Stimulated activated naive CD8-positive, alpha-beta T cell treated with anti-CD3 and anti-CD28 coated beads, Interleukin-15, Interleukin-2, amounts not matched to agents 100 U/mL and 50 U/mL, for 24 hours (primary cell): ENCODE measurements around the gene GAMT.
"Not testable (repeated sequence)": the region's sequence is repeated elsewhere in the genome, so short reads cannot be mapped to it uniquely, and the experiment has no call there.

Experiments used
- ATAC-seq: fragments of 150-1000 bp; cut with Tn5 transposase; one replicate; pipeline ENCODE4 v1.10.0; 2021
- DNase-seq: peaks from one replicate; pipeline ENCODE4 v3.0.0; 2021

GAMT gene

DNA sequence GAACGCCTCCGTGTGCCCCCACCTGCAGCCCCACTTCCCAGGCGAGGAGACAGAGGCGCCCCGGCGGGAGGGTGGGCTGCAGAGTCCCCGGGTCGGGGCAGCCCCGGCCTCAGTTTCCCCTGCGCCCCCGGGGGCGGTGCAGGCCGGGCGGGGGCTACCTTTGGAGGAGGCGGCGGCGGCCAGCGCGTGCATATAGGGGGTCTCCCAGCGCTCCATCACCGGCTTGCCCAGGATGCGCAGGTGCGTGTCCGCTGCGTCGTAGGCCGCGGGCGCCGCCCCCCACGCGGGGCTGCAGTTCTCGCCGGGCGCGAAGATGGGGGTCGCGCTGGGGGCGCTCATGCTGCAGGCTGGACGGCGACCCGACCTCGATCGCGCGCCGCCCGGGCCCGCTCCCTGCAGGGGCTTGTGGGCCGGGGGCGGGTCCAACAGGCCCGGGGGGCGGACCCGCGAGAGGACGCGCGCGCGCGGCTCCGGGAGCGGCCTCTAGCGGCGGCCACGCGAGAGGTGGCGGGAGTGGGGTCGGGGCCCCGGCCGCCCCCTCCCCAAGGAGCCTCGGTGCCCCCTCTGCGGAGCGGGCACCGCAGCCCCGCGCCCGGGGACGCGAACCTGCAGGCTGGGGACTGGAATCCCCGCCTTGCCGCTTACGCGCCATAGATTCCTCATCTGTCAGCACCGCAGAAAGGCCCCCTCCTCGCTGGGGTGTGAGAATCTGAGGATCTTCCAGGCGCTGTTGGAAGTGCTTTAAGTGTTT lies at the start of gene GAMT:
TSS of gene GAMT (minus strand) at position 405 of the 751 bp plus-strand sequence. CDS start at position 339, 66 bp downstream.
- DNase-seq: peak; percentile 70
- peak; percentile 65 for ATAC-seq

- no peak for ATAC-seq
- peak; percentile 56 for DNase-seq
Measured at GRCh38 chr19:1449467-1450442, 48.4 kb upstream of the GAMT start, which contains the start of gene APC2. TSS of gene APC2 (plus strand) at chr19:1450121. CDS start at chr19:1453002, 2,881 bp downstream.

GRCh38 chr19:1447944-1448343 lies 46.6 kb upstream of the GAMT start:
- ATAC-seq (no peak), DNase-seq (no peak)

- ATAC-seq: no peak
- DNase-seq: no peak
Measured at GRCh38 chr19:1447504-1447903, 46.2 kb upstream of the GAMT start.

DNA sequence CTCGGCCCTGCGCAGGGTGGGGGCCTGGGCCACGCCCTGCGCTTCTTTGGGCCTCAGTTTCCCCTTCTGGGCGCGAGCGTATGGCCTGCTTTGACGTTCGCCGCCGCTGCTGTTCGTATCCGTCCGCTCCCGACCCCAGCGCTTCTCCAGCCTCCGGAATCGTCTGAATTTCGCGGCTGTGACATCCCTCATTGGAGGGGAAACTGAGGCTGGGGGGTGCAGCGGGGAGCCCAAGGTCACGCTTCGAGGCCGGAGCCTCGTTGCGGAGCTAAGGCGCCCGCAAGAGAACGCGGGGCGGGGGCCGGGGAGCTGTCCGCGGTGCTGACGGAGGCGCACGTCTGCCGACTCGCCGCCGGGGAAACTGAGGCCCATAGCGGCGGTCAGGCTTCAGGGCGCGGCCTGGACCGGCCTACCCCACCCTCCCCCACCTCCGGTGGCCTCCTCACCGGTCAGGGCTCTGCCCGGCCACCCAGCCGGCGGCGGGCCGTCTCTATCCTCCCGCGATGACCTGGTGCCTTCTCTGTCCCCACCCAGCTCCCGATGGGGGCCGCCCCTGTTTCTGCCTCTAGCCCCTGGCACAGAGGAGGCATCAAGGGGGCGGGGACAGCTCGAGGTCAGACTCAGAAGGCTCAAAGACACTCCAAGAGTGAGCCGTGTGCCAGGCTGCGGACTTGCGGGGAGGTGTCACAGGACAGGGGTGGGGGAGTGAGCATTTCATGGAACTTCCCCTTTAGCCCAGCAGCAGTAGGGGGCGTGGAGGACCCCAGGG lies 45.6 kb upstream of the GAMT start:
- no peak for ATAC-seq
- DNase-seq: peak; percentile 41

DNA sequence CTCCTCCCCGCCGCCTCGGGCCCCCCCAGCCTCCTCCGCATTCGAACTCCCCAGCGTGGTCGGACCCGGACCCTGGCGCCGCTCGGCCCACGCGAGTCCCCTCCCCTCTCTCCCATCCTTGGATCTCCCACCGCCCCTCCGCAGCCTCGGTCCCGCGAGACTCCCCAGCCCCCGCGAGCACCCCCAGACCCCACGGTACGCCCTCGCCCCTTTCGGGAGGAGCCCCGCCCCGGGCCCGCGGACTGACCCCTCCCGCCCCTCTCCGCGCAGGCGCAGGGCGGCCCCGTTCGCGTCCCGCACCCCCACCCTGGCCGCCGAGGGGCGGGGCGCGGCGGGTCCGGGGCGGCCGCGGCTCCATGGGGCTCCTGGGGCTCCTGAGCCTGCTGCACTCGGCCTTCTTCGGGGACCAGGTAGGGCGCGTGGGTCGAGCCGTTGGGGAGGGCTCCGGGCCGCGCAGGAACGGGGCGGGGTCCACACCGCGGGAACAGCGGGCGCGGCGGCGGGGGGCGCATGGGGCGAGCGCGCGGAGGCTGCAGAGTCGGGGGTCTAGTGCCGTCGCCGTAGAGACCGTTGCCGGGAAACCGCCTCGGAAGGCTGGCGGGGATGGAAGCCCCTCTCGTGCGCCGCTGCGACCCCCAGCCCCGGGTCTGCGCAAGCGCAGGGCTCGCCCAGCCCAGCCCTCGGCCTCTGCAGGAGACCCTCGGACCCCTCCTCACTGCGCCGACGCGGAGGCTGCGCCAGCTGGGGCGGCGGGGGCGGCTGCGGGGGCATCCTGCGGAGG lies 44.8 kb upstream of the GAMT start:
- no peak for ATAC-seq
- DNase-seq: peak; percentile 34

DNA sequence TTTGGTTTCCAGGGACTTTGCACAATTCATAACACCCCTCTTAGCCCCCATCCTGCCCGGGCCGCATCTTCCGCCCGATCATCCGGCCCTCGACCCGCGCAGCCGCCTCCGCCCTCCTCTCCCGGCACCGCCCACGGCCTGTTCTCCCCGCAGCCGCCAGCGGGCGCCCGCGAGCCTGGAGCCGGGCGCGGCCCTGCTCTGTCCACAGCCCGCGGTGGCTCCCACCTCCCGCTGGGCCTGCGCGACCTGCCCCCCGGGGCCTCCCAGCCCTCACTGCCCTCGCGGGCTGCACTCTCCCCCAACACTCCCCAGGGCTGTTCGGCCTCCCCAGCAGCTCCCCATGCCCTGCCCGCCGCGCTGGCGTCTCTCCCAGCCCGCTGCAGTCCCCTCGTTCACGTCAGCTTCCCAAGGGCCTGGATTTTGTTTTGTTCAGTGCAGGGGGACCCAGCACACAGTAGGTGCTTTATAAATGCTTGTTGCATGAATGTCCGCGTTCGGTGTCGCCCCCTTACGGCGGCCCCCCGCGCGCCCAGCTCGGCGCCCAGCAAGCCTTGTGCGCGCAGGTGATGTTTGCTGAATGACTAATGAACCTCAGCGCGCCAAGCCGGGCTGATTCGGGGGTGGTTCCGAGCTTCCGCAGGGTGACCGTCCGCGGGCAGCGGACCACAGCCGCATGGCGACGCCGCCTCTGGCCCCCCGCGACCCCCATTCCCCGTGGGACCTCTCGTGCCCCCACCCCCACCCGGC lies 44.0 kb upstream of the GAMT start:
- ATAC-seq (peak; percentile 74), DNase-seq (peak; percentile 89)

GRCh38 chr19:1441677-1442438 lies 40.5 kb upstream of the GAMT start:
- no peak for ATAC-seq
- DNase-seq: no peak

GRCh38 chr19:1441022-1441426 lies 39.7 kb upstream of the GAMT start:
- DNase-seq (no peak), ATAC-seq (no peak)

DNA sequence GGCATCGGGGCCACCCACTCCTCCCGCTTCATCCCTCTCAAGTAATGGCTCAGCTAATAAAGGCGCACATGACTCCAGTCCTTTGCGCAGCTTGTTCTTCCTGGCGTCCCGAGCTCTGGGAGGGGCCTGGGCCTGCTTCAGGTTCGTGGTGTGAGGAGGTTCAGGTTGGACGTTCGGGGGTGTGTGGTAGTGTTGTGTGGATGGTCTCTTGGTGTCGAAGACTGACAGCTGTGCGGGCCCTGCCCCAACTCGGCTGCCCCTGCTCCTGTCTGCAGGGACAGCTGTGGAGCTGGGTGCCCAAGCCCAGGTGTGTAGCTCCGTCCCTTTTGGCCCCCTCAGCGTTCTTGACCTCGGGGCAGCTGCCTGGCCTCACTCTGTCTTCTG lies 39.1 kb upstream of the GAMT start:
- no peak for ATAC-seq
- no peak for DNase-seq

DNA sequence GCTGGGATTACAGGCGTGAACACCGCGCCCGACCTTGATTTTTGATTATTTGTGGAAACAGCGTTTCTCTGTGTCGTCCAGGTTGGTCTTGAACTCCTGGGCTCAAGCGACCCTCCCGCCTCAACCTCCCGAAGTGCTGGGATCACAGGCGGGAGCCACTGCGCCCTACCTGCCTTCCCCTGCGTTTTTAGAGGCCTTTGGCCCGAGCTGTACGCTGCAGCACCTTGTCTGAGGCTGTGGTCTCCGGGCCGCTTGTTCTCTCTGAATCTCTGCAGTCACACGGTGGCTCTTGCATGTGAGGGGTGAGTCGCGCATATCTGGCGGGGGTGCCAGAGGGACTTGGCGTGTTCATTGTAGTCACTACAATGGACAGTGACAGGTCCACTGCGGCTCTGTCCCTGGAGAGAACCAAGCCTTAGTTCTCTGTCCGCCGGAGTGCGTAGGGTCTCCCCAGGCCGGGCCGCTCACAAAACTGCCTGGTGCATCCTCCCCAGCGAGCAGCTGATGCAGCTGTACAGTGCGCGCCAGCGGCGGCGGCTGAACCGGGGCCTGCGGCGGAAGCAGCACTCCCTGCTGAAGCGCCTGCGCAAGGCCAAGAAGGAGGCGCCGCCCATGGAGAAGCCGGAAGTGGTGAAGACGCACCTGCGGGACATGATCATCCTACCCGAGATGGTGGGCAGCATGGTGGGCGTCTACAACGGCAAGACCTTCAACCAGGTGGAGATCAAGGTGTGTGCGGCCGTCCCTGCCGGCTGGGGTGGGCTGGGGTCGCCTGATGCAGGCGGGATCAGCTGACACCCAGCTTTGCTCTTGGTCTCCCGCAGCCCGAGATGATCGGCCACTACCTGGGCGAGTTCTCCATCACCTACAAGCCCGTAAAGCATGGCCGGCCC lies 38.4 kb upstream of the GAMT start:
- not testable (repeated sequence) for ATAC-seq, DNase-seq

DNA sequence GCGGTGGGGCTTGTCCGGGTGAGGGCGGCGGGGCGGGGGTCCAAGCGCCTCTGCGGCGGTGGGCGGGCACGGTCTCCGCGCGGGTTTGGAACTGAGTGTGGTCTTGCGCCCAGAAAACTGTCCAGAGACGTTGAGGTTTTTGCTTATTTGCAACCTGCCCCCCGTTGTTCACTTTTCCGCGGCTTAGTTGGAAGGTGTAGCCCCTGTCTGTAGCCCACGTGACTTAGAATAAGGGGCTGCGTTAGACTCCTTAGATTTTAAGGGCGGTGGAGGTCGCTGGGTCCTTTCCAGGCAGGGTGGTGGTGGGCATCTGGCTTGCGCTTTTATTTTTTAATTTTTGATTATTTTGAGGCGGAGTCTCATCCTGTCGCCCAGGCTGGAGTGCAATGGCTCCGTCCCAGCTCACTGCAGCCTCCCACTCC lies 37.6 kb upstream of the GAMT start:
- ATAC-seq (no peak), DNase-seq (no peak)

DNA sequence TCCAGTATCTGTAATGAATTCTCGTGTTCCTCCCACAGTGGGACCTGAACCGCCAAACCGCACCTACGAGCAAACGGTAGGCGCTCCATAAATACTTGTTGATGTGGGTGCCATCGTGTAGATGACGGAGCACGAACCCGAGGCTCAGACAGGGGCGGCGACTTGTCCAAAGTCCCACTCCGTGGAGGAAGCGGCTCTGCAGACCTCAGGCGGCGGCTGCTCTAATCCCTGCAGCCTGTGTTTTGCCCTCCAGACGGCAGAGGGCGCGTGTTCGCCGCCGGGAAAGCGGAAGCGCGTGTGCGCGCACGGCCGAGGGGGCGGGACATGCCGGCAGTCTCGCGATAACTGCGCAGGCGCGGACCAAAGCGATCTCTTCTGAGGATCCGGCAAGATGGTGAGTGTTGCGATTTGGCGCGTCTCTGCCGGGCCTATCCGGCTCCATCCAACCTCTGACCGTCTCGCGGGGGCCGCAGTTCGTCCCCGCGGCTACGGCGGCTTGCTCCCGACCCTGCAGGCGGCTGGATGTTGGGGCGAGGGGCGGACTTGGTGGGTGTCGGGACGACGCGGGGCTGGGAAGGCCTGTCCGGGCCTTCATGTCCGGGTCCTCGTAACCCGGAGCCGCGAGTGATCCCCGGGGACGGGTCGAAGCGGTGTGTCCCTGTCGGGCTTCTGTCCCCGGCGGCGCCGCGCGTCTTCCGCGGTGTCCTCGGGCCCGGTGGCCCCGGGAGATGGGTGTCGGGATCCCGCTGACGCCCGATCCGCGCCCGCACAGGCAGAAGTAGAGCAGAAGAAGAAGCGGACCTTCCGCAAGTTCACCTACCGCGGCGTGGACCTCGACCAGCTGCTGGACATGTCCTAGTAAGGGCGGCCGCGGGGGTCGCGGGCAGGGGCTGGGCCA lies 36.9 kb upstream of the GAMT start, which contains the start of gene RPS15:
TSS of gene RPS15 (plus strand) at position 362 of the 898 bp plus-strand sequence. CDS start at position 392, 30 bp downstream.
- DNase-seq: peak; percentile 97
- peak; percentile 84 for ATAC-seq

DNA sequence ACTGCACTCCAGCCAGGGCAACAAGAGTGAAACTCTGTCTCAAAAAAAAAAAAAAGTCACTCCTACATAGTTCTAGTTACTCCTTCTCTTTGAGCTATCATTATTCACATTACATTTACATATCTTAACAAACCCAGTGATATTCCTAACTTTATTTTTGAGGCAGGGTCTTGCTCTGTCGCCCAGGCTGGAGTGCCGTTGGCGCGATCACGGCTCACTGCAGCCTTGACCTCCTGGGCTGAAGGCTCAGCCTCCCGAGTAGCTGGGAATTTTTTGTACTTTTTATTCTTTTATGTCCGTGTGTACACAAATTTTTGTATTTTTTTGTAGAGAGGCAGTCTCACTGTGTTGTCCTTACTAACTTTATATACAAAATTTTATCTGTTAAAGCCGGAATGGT lies 36.3 kb upstream of the GAMT start:
- no peak for ATAC-seq

GRCh38 chr19:1435378-1435989 lies 34.1 kb upstream of the GAMT start:
- no peak for DNase-seq
- no peak for ATAC-seq

More for the DNA sequence above, 36.3 kb upstream of the GAMT start:
- DNase-seq: no peak

- ATAC-seq (no peak), DNase-seq (no peak)
Measured at GRCh38 chr19:1434577-1435060, 33.3 kb upstream of the GAMT start.

- DNase-seq (no peak), ATAC-seq (no peak)
Measured at GRCh38 chr19:1434040-1434366, 32.7 kb upstream of the GAMT start.
